Upper lobe of right lung (tissue), 1 donor: ENCODE results near the gene STX2. TPM values are rescaled to one million over a fixed set of nuclear protein-coding genes. Genes with fewer than 3 reads are reported as not detected.

Experiments
- ATAC-seq: fragments of 200-7000 bp; cut with Tn5 transposase; one replicate; pipeline ENCODE4 v1.9.1; 2020; ENCODE audit warnings: mild to moderate bottlenecking, moderate library complexity
- DNase-seq: peaks from one replicate; pipeline ENCODE4 v3.0.0-alpha.2; 2020
- H3K27ac ChIP-seq: fragments of 200-600 bp; one replicate; pipeline ENCODE4 v1.8.0; 2022
- H3K27me3 ChIP-seq: fragments of 200-600 bp; one replicate; pipeline ENCODE4 v1.8.0; 2022; ENCODE audit warnings: mild to moderate bottlenecking
- H3K36me3 ChIP-seq: fragments of 200-600 bp; one replicate; pipeline ENCODE4 v1.8.0; 2022
- H3K4me1 ChIP-seq: fragments of 200-600 bp; one replicate; pipeline ENCODE4 v1.8.0; 2022
- H3K4me3 ChIP-seq: fragments of 200-600 bp; one replicate; pipeline ENCODE4 v1.8.0; 2022; ENCODE audit warnings: mild to moderate bottlenecking
- H3K9me3 ChIP-seq: fragments of 200-600 bp; one replicate; pipeline ENCODE4 v1.8.0; 2022
- CTCF ChIP-seq: fragments of 200-600 bp; IDR thresholded peaks from one replicate; pipeline ENCODE4 v1.8.0; 2022; ENCODE audit warnings: antibody characterized with exemption
- intact Hi-C: fragments of 100-400 bp; cut with DNase I; formaldehyde crosslinking; loops from one replicate; pipeline ENCODE4 v1.11.0; 2022
- total RNA-seq: library from RNA; stranded (reverse); fragmentation: NEBNext Ultra II Directional; extraction: Animal tissue kit (Norgen Biotek cat#: 25700); gene quantifications from one replicate; pipeline ENCODE4 v1.2.1, GENCODE V29; 2021
- donor health status: DM: no; HTN: yes; CAD: no; lungs with severe emphysema.

STX2 gene
- total RNA-seq, 1 donor from 2014 or later = 23.6 TPM

DNA sequence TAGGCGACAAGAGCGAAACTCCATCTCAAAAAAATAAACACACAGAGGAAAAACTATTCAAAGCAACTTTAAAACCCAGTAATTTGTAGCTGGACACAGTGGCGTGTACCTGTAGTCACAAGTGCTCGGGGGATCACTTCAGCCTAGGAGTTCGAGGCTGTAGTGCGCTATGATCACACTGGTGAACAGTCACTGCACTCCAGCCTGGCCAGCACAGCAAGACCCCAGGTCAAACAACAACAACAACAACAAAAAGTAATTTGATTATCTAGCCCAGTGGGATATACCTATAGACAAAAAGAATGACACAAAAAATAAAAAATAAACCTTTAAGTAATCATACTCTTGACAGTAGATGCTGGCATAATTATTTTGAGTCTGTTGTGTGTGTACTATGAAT lies 29.3 kb downstream of the STX2 start:
- ATAC-seq (no peak), DNase-seq (no peak)
- Histone ChIP-seq H3K9me3 (no peaks in the 10 kb centered on the region), H3K4me3 (no peak overlapping the region), H3K36me3 (peaks cover 67% of the 10 kb centered on the region), H3K4me1 (no peaks in the 10 kb centered on the region), H3K27ac (no peak overlapping the region), H3K27me3 (no peaks in the 10 kb centered on the region)
- TF ChIP-seq CTCF = no peak
- intact Hi-C loops = no loop called here

- intact Hi-C loops = no loop called here
- Histone ChIP-seq H3K27me3 (no peaks in the 10 kb centered on the region), H3K4me1 (no peaks in the 10 kb centered on the region), H3K36me3 (peaks cover 80% of the 10 kb centered on the region), H3K27ac (no peak overlapping the region), H3K4me3 (no peak overlapping the region), H3K9me3 (no peaks in the 10 kb centered on the region)
- DNase-seq = no peak
- no peak for TF ChIP-seq CTCF
- ATAC-seq = no peak
Observed at GRCh38 chr12:130807309-130807708, 31.7 kb downstream of the STX2 start.

- Histone ChIP-seq H3K27ac (no peak overlapping the region), H3K9me3 (no peaks in the 10 kb centered on the region), H3K4me3 (no peak overlapping the region), H3K27me3 (no peaks in the 10 kb centered on the region), H3K4me1 (no peaks in the 10 kb centered on the region), H3K36me3 (peaks cover 73% of the 10 kb centered on the region)
- DNase-seq = no peak
- no peak for TF ChIP-seq CTCF
- ATAC-seq = no peak
- intact Hi-C loops = no loop called here
Observed at GRCh38 chr12:130806574-130806973, 32.5 kb downstream of the STX2 start.

GRCh38 chr12:130805635-130806034 lies 33.4 kb downstream of the STX2 start:
- Histone ChIP-seq H3K4me1 (no peaks in the 10 kb centered on the region), H3K4me3 (no peak overlapping the region), H3K9me3 (no peaks in the 10 kb centered on the region), H3K36me3 (peaks cover 81% of the 10 kb centered on the region), H3K27me3 (no peaks in the 10 kb centered on the region), H3K27ac (no peak overlapping the region)
- ATAC-seq (no peak), DNase-seq (no peak)
- no peak for TF ChIP-seq CTCF
- intact Hi-C loops = no loop called here

DNA sequence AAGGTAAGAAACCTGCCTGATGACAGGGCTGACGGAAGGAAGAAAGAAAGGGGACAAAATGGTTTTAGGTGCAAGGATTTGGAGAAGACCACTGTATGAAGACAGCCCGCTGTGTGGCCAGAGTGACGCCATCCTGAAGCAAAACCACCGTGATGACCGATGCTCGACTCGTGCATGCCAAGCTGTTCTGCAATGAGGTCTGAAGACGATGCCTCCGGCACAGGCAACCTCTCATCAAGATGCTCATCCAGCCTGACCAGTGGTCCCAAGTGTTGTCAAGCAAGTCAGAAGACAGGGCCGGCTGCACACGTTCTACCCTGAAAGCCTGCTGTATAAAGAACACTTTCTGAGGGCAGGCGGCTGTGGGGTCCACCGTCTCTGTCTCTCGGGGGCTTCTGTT lies 34.8 kb downstream of the STX2 start:
- no peaks in the 10 kb centered on the region for H3K9me3 ChIP-seq
- no peak for DNase-seq
- peaks cover 81% of the 10 kb centered on the region for H3K36me3 ChIP-seq
- H3K27ac ChIP-seq = no peak overlapping the region
- no peaks in the 10 kb centered on the region for H3K4me1 ChIP-seq
- no peak for ATAC-seq
- TF ChIP-seq CTCF = no peak
- intact Hi-C loops = no loop called here
- no peaks in the 10 kb centered on the region for H3K27me3 ChIP-seq
- no peak overlapping the region for H3K4me3 ChIP-seq

GRCh38 chr12:130803702-130804101 lies 35.3 kb downstream of the STX2 start:
- Histone ChIP-seq H3K27ac (no peak overlapping the region), H3K36me3 (peaks cover 84% of the 10 kb centered on the region), H3K27me3 (no peaks in the 10 kb centered on the region), H3K4me3 (no peak overlapping the region), H3K4me1 (no peaks in the 10 kb centered on the region), H3K9me3 (no peaks in the 10 kb centered on the region)
- ATAC-seq = no peak
- no peak for TF ChIP-seq CTCF
- intact Hi-C loops = no loop called here
- DNase-seq = no peak
